GM18909 (cell line): Measurements from ENCODE around the gene ADAT3.
A peak's percentile ranks its signal among the peaks of the same experiment; 100 is the strongest.

Source experiments
- ATAC-seq: cut with Tn5 transposase; IDR thresholded peaks from one replicate; pipeline ENCODE4 v1.9.1; 2021; ENCODE audit warnings: mild to moderate bottlenecking; ENCODE audit not compliant: unreplicated experiment, poor library complexity

Gene ADAT3

GRCh38 chr19:1905110-1905862 is at the start of gene ADAT3, which contains the start of gene SCAMP4:
TSS of gene ADAT3 (plus strand) at chr19:1905399. CDS start at chr19:1912048, 6,649 bp downstream.
TSS of gene SCAMP4 (plus strand) at chr19:1905399. CDS start at chr19:1915020, 9,621 bp downstream.
- ATAC-seq: peak; percentile 82

- no peak for ATAC-seq
Measured at GRCh38 chr19:1855828-1856255, 49.4 kb upstream of the ADAT3 start.

- peak; percentile 2 for ATAC-seq
Measured at GRCh38 chr19:1856345-1856697, 48.9 kb upstream of the ADAT3 start.

- peak; percentile 32 for ATAC-seq
Measured at GRCh38 chr19:1856698-1857603, 48.2 kb upstream of the ADAT3 start.

- ATAC-seq: no peak
Measured at GRCh38 chr19:1857648-1858326, 47.4 kb upstream of the ADAT3 start.

GRCh38 chr19:1858412-1859081 is 46.7 kb upstream of the ADAT3 start:
- ATAC-seq: no peak

- no peak for ATAC-seq
Measured at GRCh38 chr19:1859331-1859781, 45.8 kb upstream of the ADAT3 start.

- ATAC-seq: no peak
Measured at GRCh38 chr19:1860042-1860775, 45.0 kb upstream of the ADAT3 start.

GRCh38 chr19:1860821-1861598 is 44.2 kb upstream of the ADAT3 start:
- no peak for ATAC-seq

- ATAC-seq: no peak
Measured at GRCh38 chr19:1861599-1862031, 43.6 kb upstream of the ADAT3 start.

GRCh38 chr19:1862068-1862423 is 43.2 kb upstream of the ADAT3 start:
- ATAC-seq: no peak

GRCh38 chr19:1862424-1863327 is 42.5 kb upstream of the ADAT3 start:
- peak; percentile 15 for ATAC-seq

- ATAC-seq: peak; percentile 7
Measured at GRCh38 chr19:1863328-1863637, 41.9 kb upstream of the ADAT3 start, which contains the start of gene KLF16. TSS of gene KLF16 (minus strand) at chr19:1863579. CDS start at chr19:1863497, 82 bp downstream.

GRCh38 chr19:1863638-1864479 is 41.3 kb upstream of the ADAT3 start:
- ATAC-seq: peak; percentile 60

- no peak for ATAC-seq
Measured at GRCh38 chr19:1864480-1865171, 40.6 kb upstream of the ADAT3 start.
